ENCODE data around the gene TMEM170B. TPM values are rescaled to one million over a fixed set of nuclear protein-coding genes. Genes with fewer than 3 reads are reported as not detected.

Gene TMEM170B
- polyA plus RNA-seq, 1 donor (not counting 4 experiments of a cell fraction or from before 2014, with no cell fraction given): 0.08 TPM

DNA sequence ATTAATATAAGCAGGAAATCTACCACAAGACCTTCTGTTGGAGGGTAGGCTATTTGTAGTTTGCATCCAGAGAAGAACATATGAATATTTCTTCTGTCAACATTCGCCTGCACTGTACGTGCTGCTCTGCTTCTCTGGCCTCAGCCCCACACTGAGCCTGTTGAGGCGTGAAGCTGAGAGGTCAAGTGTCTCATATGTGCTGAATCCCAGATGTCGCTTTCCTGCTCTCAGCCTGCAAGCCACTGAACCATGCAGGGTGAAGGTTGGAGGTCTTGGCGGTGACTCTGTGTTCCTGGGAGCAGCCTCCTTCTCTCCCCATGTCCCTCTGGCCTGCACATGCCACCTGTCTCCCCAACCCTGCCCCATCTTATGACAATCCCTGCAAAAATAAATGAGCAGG lies 83.6 kb downstream of the TMEM170B start:
- no peak overlapping the region for H3K27ac ChIP-seq (ENCODE audit: control insufficient read depth, insufficient read depth, low read length)
- H2AFZ ChIP-seq (ENCODE audit: control insufficient read depth, low read length): no peak overlapping the region
- no peak overlapping the region for H3K9ac ChIP-seq (ENCODE audit: control insufficient read depth, extremely low read depth, insufficient read depth, low read length)
- no peak overlapping the region for H3K4me2 ChIP-seq (ENCODE audit: control insufficient read depth, extremely low read depth, insufficient read depth, low read depth, low read length)
- no peak for TF ChIP-seq EZH2 (IDR thresholded peaks at IDR 0.05; ENCODE audit: low read length)
- TF ChIP-seq, protein P1, sequence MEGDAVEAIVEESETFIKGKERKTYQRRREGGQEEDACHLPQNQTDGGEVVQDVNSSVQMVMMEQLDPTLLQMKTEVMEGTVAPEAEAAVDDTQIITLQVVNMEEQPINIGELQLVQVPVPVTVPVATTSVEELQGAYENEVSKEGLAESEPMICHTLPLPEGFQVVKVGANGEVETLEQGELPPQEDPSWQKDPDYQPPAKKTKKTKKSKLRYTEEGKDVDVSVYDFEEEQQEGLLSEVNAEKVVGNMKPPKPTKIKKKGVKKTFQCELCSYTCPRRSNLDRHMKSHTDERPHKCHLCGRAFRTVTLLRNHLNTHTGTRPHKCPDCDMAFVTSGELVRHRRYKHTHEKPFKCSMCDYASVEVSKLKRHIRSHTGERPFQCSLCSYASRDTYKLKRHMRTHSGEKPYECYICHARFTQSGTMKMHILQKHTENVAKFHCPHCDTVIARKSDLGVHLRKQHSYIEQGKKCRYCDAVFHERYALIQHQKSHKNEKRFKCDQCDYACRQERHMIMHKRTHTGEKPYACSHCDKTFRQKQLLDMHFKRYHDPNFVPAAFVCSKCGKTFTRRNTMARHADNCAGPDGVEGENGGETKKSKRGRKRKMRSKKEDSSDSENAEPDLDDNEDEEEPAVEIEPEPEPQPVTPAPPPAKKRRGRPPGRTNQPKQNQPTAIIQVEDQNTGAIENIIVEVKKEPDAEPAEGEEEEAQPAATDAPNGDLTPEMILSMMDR (optimal IDR thresholded peaks at IDR 0.05 in 1 of 3, IDR thresholded peaks at IDR 0.05 in 1 of 3, conservative IDR thresholded peaks at IDR 0.05 in 1 of 3; ENCODE audit: extremely low read depth in 1 of 3, insufficient read depth in 2 of 3, low read length in 3 of 3): no peak
- DNase-seq (ENCODE audit: low read depth, low spot score) (no peak), FAIRE-seq (no peak)
- H3K27me3 ChIP-seq (ENCODE audit: control insufficient read depth, extremely low read depth, insufficient read depth, low read length): no peaks in the 10 kb centered on the region
- no peaks in the 10 kb centered on the region for H4K20me1 ChIP-seq (ENCODE audit: control insufficient read depth, extremely low read depth, insufficient read depth, low read length)
- H3K4me3 ChIP-seq (ENCODE audit: control insufficient read depth in 2 of 3, extremely low read depth in 1 of 3, insufficient read depth in 2 of 3, low read depth in 1 of 3, low read length in 3 of 3): no peak overlapping the region
- no peaks in the 10 kb centered on the region for H3K36me3 ChIP-seq (ENCODE audit: control insufficient read depth in 2 of 2, extremely low read depth in 1 of 2, insufficient read depth in 2 of 2, low read length in 2 of 2)
- dilution Hi-C loops (cut with MboI; ENCODE audit: extremely low pct_ligation_motif_present, low sequenced_read_pairs): no loop called here
- no peaks in the 10 kb centered on the region for H3K9me3 ChIP-seq (ENCODE audit: control insufficient read depth, low read depth, low read length)
- H3K4me1 ChIP-seq (ENCODE audit: control insufficient read depth, extremely low read depth, insufficient read depth, low read length): no peaks in the 10 kb centered on the region
- H3K9me1 ChIP-seq (ENCODE audit: control insufficient read depth, extremely low read depth, insufficient read depth, low read length): no peaks in the 10 kb centered on the region
- no peaks in the 10 kb centered on the region for H3K79me2 ChIP-seq (ENCODE audit: control insufficient read depth, insufficient read depth, low read length)

DNA sequence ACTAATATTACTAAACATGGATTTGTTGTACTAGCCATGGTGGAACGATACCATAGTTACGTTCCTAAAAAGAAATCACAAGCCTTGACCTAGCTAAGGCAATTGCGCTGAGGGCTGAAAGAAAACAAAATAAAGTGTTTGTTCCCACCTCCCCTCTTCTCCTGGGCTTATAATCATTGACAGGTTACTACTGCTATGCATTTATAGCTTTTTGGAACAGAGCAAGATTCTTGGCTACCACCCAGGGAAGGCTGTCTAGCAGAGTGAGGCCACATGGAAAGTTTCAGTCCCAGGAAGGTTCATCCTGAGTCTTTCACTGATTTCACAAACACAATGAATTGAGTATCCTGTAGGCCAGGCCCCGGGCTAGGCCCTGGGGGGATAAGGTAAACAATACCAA lies 84.6 kb downstream of the TMEM170B start:
- Histone ChIP-seq H3K79me2 (ENCODE audit: control insufficient read depth, insufficient read depth, low read length) (no peaks in the 10 kb centered on the region), H3K27me3 (ENCODE audit: control insufficient read depth, extremely low read depth, insufficient read depth, low read length) (no peaks in the 10 kb centered on the region), H3K4me1 (ENCODE audit: control insufficient read depth, extremely low read depth, insufficient read depth, low read length) (no peaks in the 10 kb centered on the region), H3K9ac (ENCODE audit: control insufficient read depth, extremely low read depth, insufficient read depth, low read length) (no peak overlapping the region), H4K20me1 (ENCODE audit: control insufficient read depth, extremely low read depth, insufficient read depth, low read length) (no peaks in the 10 kb centered on the region), H3K9me3 (ENCODE audit: control insufficient read depth, low read depth, low read length) (no peaks in the 10 kb centered on the region), H3K4me3 (ENCODE audit: control insufficient read depth in 2 of 3, extremely low read depth in 1 of 3, insufficient read depth in 2 of 3, low read depth in 1 of 3, low read length in 3 of 3) (no peak overlapping the region), H2AFZ (ENCODE audit: control insufficient read depth, low read length) (no peak overlapping the region), H3K27ac (ENCODE audit: control insufficient read depth, insufficient read depth, low read length) (no peak overlapping the region), H3K36me3 (ENCODE audit: control insufficient read depth in 2 of 2, extremely low read depth in 1 of 2, insufficient read depth in 2 of 2, low read length in 2 of 2) (no peaks in the 10 kb centered on the region), H3K9me1 (ENCODE audit: control insufficient read depth, extremely low read depth, insufficient read depth, low read length) (no peaks in the 10 kb centered on the region), H3K4me2 (ENCODE audit: control insufficient read depth, extremely low read depth, insufficient read depth, low read depth, low read length) (no peak overlapping the region)
- dilution Hi-C loops (cut with MboI; ENCODE audit: extremely low pct_ligation_motif_present, low sequenced_read_pairs): no loop called here
- no peak for DNase-seq (ENCODE audit: low read depth, low spot score)
- TF ChIP-seq, protein P1 (optimal IDR thresholded peaks at IDR 0.05 in 1 of 3, IDR thresholded peaks at IDR 0.05 in 1 of 3, conservative IDR thresholded peaks at IDR 0.05 in 1 of 3; ENCODE audit: extremely low read depth in 1 of 3, insufficient read depth in 2 of 3, low read length in 3 of 3): no peak
- TF ChIP-seq EZH2 (IDR thresholded peaks at IDR 0.05; ENCODE audit: low read length): no peak
- no peak for FAIRE-seq
